Thyroid gland (tissue), 4 donors: Measurements from ENCODE around the gene HSD17B14. TPM values are rescaled to one million over a fixed set of nuclear protein-coding genes. Genes with fewer than 3 reads are reported as not detected.
"Not testable (repeated sequence)": the region's sequence is repeated elsewhere in the genome, so short reads cannot be mapped to it uniquely, and the experiment has no call there.

Source experiments
- DNase-seq, 2 donors: peaks; one replicate each; pipeline ENCODE4 v3.0.0-alpha.2; 2019
- H3K27ac ChIP-seq, 3 donors: fragments of 200-600 bp; sonication (generic); 1 replicate in 2 of 3; 2 replicates in 1 of 3; pipeline ENCODE4 v1.5.1; 2016 to 2019; ENCODE audit warnings: mild to moderate bottlenecking in 1 of 3, moderate library complexity in 1 of 3
- H3K27me3 ChIP-seq: fragments of 200-600 bp; sonication (generic); one replicate; pipeline ENCODE4 v1.5.1; 2019
- H3K36me3 ChIP-seq, 2 donors: fragments of 200-600 bp; sonication (generic); one replicate each; pipeline ENCODE4 v1.5.1; 2016 to 2019
- H3K4me1 ChIP-seq, 2 donors: fragments of 200-600 bp; sonication (generic); one replicate each; pipeline ENCODE4 v1.5.1; 2017 to 2019
- H3K4me3 ChIP-seq, 3 donors: fragments of 200-600 bp; sonication (generic); replicated peaks in 1 of 3; 1 replicate in 2 of 3; 2 replicates in 1 of 3; pipeline ENCODE4 v1.5.1; 2016; ENCODE audit warnings: mild to moderate bottlenecking in 1 of 3
- H3K9me3 ChIP-seq: fragments of 200-600 bp; sonication (generic); one replicate; pipeline ENCODE4 v1.5.1; 2017
- POLR2A ChIP-seq, 2 donors: fragments of 450-650 bp; IDR thresholded peaks; one replicate each; pipeline ENCODE4 v1.6.1; 2017; ENCODE audit warnings: antibody characterized with exemption in 2 of 2, mild to moderate bottlenecking in 2 of 2, moderate library complexity in 1 of 2
- WGBS, 2 donors: methylation state at CpG; one replicate each; pipeline ENCODE4 v1.1.5; 2017; 5-methylcytosine and 5-hydroxymethylcytosine counted together
- intact Hi-C: fragments of 100-400 bp; cut with DNase I; formaldehyde crosslinking; loops from one replicate; pipeline ENCODE4 v1.15.1; 2023
- total RNA-seq, 4 donors: library from RNA; depleted of rRNA; stranded (reverse); fragments of >200 nt; gene quantifications; one replicate each; pipeline ENCODE4 v1.2.3, GENCODE V29; 2016
- TF ChIP-seq, protein P1 (sequence below), 6 experiments: fragments of 200-600 bp in 3 of 6; fragments of 450-650 bp in 3 of 6; sonication (generic) in 3 of 6; IDR thresholded peaks; one replicate each; pipeline ENCODE4 v1.5.1; 2016 to 2019; ENCODE audit warnings: antibody characterized with exemption in 6 of 6, mild to moderate bottlenecking in 2 of 6, inconsistent platforms in 1 of 6, moderate library complexity in 1 of 6

Gene HSD17B14
- total RNA-seq, 4 donors from 2014 or later, result 11.9 to 46.8 (median 22.2) TPM

GRCh38 chr19:48873476-48874302 is 37.4 kb upstream of the HSD17B14 start:
- H3K27me3 ChIP-seq, result no peaks in the 10 kb centered on the region
- H3K4me3 ChIP-seq, result peak overlapping the region in 2 of 3 donors; percentile 56 to 100
- intact Hi-C loops, result no loop called here
- DNase-seq, result no peak
- H3K27ac ChIP-seq, result peak overlapping the region; percentile 96 to 100 (median 100)
- WGBS, 2 donors, result 62 to 70% methylated on average over 14 of the region's 14 CpGs
- peaks cover 32 to 45% of the 10 kb centered on the region in 2 donors for H3K4me1 ChIP-seq
- TF ChIP-seq, protein P1, sequence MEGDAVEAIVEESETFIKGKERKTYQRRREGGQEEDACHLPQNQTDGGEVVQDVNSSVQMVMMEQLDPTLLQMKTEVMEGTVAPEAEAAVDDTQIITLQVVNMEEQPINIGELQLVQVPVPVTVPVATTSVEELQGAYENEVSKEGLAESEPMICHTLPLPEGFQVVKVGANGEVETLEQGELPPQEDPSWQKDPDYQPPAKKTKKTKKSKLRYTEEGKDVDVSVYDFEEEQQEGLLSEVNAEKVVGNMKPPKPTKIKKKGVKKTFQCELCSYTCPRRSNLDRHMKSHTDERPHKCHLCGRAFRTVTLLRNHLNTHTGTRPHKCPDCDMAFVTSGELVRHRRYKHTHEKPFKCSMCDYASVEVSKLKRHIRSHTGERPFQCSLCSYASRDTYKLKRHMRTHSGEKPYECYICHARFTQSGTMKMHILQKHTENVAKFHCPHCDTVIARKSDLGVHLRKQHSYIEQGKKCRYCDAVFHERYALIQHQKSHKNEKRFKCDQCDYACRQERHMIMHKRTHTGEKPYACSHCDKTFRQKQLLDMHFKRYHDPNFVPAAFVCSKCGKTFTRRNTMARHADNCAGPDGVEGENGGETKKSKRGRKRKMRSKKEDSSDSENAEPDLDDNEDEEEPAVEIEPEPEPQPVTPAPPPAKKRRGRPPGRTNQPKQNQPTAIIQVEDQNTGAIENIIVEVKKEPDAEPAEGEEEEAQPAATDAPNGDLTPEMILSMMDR (IDR thresholded peaks at IDR 0.05), result no peak
- TF ChIP-seq POLR2A (IDR thresholded peaks at IDR 0.05), result no peak
- no peaks in the 10 kb centered on the region for H3K9me3 ChIP-seq
- peaks cover 17 to 26% of the 10 kb centered on the region in 2 donors for H3K36me3 ChIP-seq

GRCh38 chr19:48872884-48873475 is 36.7 kb upstream of the HSD17B14 start:
- 4 to 7% methylated on average over 13 to 14 of the region's 14 CpGs for WGBS, 2 donors
- DNase-seq, result peak; percentile 89 to 91
- peaks cover 32 to 52% of the 10 kb centered on the region in 2 donors for H3K4me1 ChIP-seq
- peaks cover 17 to 26% of the 10 kb centered on the region in 2 donors for H3K36me3 ChIP-seq
- intact Hi-C loops, result no loop called here
- H3K27me3 ChIP-seq, result no peaks in the 10 kb centered on the region
- peak overlapping the region; percentile 96 to 100 (median 100) for H3K27ac ChIP-seq
- TF ChIP-seq POLR2A (IDR thresholded peaks at IDR 0.05), result no peak
- TF ChIP-seq, protein P1 (IDR thresholded peaks at IDR 0.05), result no peak
- H3K9me3 ChIP-seq, result no peaks in the 10 kb centered on the region
- peak overlapping the region; percentile 56 to 100 (median 73) for H3K4me3 ChIP-seq

DNA sequence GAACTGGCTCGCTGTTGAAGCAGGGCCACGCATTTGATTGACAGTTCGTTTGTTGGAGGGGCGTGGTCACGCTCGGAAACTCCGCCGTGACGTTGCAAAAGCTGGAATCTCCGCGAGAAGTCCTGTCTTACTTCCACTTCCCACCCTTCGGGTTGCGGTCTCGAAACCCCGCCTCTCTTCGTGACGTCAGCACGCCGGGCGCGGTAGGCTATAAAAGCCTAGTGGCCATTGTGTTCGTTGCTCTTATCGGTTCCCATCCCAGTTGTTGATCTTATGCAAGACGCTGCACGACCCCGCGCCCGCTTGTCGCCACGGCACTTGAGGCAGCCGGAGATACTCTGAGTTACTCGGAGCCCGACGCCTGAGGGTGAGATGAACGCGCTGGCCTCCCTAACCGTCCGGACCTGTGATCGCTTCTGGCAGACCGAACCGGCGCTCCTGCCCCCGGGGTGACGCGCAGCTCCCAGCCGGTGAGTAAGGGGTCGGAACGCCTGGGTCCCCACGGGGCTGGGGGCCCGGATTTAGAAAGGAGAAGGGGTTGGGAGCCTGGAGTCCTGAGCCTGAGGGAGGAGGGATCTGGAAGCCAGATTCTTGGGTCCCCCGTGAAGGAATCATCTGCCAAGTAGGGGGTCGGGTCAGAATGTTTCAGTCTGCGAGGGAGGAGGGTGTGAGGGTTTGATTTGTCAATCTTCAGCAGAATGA is 36.0 kb upstream of the HSD17B14 start, which contains the start of gene PPP1R15A:
Gene PPP1R15A (plus strand): TSS at position 240 of the 702 bp plus-strand sequence. CDS start 813 bp downstream, outside the sequence.
- Histone ChIP-seq H3K4me3 (peak within 1 kb of the TSS; percentile 56 to 100 (median 73)), H3K36me3 (peaks cover 17 to 26% of the 10 kb centered on the region in 2 donors), H3K9me3 (no peaks in the 10 kb centered on the region), H3K4me1 (peaks cover 36 to 58% of the 10 kb centered on the region in 2 donors), H3K27ac (peak within 1 kb of the TSS; percentile 96 to 100 (median 100)), H3K27me3 (no peaks in the 10 kb centered on the region)
- DNase-seq, result peak; percentile 98
- TF ChIP-seq, protein P1 (IDR thresholded peaks at IDR 0.05), result peak in 3 of 6 experiments; percentile 3 to 48 (median 24)
- TF ChIP-seq POLR2A (IDR thresholded peaks at IDR 0.05), result peak; percentile 98 to 99
- intact Hi-C loops, result no loop called here
- WGBS, 2 donors, result 0% methylated on average over 16 to 43 of the region's 53 CpGs

DNA sequence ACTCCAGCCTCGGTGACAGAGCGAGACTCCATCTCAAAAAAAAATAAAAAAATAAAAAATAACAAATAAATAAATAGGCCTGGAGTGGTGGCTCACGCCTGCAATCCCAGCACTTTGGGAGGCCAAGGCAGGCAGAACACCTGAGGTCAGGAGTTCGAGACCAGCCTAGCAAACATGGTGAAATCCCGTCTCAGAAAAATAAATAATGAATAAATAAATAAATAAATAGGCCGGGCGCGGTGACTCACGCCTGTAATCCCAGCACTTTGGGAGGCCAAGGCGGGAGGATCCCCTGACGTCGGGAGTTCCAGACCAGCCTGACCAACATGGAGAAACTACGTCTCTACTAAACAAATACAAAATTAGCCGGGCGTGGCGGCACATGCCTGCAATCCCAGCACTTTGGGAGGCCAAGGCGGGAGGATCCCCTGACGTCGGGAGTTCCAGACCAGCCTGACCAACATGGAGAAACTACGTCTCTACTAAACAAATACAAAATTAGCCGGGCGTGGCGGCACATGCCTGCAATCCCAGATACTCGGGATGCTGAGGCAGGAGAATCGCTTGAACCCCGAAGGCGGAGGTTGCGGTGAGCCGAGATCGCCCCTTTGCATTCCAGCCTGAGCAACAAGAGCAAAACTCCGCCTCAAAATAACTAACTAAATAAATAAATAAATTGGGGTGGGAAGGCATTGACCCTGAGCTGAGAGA is 35.3 kb upstream of the HSD17B14 start:
- 76 to 82% methylated on average over 31 of the region's 31 CpGs for WGBS, 2 donors
- H3K27me3 ChIP-seq, H3K9me3 ChIP-seq, DNase-seq, intact Hi-C loops, H3K4me3 ChIP-seq: not testable (repeated sequence)
- peak overlapping the region; percentile 58 to 100 (median 100) for H3K27ac ChIP-seq
- H3K36me3 ChIP-seq, result peaks cover 17 to 26% of the 10 kb centered on the region in 2 donors
- H3K4me1 ChIP-seq, result peaks cover 39 to 59% of the 10 kb centered on the region in 2 donors

GRCh38 chr19:48870048-48870447 is 33.8 kb upstream of the HSD17B14 start:
- no peak for TF ChIP-seq POLR2A (IDR thresholded peaks at IDR 0.05)
- TF ChIP-seq, protein P1 (IDR thresholded peaks at IDR 0.05), result no peak
- intact Hi-C loops, result no loop called here
- no peak for DNase-seq
- Histone ChIP-seq H3K27me3 (no peaks in the 10 kb centered on the region), H3K36me3 (peaks cover 8 to 15% of the 10 kb centered on the region in 2 donors), H3K9me3 (no peaks in the 10 kb centered on the region), H3K27ac (no peak overlapping the region), H3K4me1 (peaks cover 34 to 50% of the 10 kb centered on the region in 2 donors), H3K4me3 (no peak overlapping the region)
- 90 to 94% methylated on average over 9 of the region's 9 CpGs for WGBS, 2 donors
